ENCODE results near the gene SPECC1.

DNA sequence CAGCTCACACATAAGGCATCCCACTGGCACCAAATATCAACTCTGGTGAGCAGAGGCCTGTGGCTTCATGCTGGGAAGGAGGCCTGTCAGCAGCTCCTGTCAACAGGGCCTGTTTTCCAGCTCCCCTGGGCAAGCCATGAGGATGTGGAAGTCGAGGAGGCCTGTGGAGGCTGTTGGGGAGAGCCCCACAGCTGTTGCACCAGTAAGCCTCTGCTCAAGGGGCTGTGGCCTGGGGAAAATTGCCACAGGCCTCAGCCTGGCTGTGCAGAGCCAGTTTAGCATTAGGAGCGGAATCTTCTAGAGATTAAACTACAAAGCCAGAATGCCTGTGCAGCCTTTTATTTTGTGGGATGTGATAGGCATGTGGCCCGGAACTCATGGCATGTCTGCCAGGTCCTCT, 202.1 kb downstream of the SPECC1 start:
- TF ChIP-seq, protein P1, sequence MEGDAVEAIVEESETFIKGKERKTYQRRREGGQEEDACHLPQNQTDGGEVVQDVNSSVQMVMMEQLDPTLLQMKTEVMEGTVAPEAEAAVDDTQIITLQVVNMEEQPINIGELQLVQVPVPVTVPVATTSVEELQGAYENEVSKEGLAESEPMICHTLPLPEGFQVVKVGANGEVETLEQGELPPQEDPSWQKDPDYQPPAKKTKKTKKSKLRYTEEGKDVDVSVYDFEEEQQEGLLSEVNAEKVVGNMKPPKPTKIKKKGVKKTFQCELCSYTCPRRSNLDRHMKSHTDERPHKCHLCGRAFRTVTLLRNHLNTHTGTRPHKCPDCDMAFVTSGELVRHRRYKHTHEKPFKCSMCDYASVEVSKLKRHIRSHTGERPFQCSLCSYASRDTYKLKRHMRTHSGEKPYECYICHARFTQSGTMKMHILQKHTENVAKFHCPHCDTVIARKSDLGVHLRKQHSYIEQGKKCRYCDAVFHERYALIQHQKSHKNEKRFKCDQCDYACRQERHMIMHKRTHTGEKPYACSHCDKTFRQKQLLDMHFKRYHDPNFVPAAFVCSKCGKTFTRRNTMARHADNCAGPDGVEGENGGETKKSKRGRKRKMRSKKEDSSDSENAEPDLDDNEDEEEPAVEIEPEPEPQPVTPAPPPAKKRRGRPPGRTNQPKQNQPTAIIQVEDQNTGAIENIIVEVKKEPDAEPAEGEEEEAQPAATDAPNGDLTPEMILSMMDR (IDR thresholded peaks at IDR 0.05; ENCODE audit: insufficient read depth, low read length), result no peak
- TF ChIP-seq POLR2AphosphoS5 (IDR thresholded peaks at IDR 0.05; ENCODE audit: low read depth), result no peak
- TF ChIP-seq, protein P2, sequence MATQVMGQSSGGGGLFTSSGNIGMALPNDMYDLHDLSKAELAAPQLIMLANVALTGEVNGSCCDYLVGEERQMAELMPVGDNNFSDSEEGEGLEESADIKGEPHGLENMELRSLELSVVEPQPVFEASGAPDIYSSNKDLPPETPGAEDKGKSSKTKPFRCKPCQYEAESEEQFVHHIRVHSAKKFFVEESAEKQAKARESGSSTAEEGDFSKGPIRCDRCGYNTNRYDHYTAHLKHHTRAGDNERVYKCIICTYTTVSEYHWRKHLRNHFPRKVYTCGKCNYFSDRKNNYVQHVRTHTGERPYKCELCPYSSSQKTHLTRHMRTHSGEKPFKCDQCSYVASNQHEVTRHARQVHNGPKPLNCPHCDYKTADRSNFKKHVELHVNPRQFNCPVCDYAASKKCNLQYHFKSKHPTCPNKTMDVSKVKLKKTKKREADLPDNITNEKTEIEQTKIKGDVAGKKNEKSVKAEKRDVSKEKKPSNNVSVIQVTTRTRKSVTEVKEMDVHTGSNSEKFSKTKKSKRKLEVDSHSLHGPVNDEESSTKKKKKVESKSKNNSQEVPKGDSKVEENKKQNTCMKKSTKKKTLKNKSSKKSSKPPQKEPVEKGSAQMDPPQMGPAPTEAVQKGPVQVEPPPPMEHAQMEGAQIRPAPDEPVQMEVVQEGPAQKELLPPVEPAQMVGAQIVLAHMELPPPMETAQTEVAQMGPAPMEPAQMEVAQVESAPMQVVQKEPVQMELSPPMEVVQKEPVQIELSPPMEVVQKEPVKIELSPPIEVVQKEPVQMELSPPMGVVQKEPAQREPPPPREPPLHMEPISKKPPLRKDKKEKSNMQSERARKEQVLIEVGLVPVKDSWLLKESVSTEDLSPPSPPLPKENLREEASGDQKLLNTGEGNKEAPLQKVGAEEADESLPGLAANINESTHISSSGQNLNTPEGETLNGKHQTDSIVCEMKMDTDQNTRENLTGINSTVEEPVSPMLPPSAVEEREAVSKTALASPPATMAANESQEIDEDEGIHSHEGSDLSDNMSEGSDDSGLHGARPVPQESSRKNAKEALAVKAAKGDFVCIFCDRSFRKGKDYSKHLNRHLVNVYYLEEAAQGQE (IDR thresholded peaks at IDR 0.05; ENCODE audit: insufficient replicate concordance, low read depth), result no peak

Measured in HL-60 (cell line).